GM19328 (cell line): ENCODE data around the gene CTNND2.

ENCODE experiments used
- ATAC-seq: cut with Tn5 transposase; IDR thresholded peaks from one replicate; pipeline ENCODE4 v1.9.1; 2021; ENCODE audit warnings: mild to moderate bottlenecking, moderate library complexity; ENCODE audit not compliant: unreplicated experiment

Gene CTNND2

DNA sequence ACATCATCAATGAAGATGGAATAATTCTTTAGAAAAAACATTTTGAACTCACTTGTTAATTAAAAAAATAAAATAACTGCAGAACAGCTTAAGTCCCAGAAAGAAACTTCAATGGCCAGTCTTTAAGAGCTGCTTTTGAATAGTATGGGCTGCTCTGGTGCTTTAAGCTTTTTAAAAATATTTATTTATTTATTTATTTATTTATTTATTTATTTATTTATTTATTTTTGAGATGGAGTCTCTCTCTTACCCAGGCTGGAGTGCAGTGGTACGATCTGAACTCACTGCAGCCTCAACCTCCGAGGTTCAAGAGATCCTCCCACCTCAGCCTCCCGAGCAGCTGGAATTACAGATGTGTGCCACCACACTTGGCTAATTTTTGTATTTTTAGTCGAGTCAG, 626.9 kb downstream of the CTNND2 start:
- no peak for ATAC-seq

DNA sequence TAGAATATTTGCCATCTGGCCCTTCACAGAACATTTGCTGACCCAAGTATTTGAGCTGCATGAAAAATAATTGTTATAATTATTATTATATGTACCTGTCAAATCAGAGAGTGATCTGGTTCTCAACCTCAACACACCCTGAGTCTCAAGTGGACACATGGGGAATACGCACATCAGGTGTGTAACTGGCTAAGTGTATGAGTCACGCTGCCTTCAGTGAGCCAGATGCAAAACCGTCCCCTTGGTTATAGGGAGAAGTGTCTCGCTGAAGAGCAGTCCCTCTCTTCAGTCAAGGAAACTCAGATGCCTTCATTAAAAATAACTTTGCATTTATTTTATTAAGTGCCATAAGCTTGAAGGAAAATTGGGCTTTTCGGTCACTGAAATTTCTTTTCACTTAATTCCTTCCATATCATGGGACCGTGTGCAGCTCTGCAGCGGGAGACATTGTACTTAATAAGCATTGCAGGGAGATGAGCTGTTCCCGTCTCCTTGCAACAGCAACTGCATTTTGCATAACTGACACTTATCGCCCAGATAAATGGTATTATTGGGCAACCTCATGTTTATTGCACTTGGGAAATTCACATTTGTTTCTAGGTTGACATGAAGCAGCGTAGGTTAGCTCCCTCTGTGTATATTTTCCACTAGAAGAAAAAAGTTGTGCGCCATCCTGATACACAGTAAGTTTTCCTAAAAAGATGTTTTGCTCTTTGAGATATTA, 630.9 kb downstream of the CTNND2 start:
- no peak for ATAC-seq

- ATAC-seq, result no peak
Measured at GRCh38 chr5:11269515-11269914, 634.7 kb downstream of the CTNND2 start.

DNA sequence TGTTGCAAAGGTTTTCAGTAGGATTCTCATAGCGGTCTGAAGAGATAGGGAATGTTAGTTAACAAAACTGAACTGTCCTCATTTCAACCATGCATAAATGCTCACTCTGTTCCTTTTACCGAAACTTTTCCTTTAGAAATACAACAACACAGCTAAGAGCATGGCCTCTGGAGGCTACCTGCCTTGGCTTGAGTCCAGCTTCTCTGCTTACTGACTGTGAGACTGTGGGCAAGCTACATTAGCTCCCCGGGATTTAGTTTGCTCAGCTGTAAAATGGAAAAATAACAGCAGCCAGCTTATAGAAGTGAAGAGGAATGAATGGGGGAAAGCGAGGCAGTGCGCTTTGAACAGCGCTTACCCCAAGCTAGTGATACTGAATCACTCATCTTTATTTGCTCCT, 635.4 kb downstream of the CTNND2 start:
- ATAC-seq, result no peak

DNA sequence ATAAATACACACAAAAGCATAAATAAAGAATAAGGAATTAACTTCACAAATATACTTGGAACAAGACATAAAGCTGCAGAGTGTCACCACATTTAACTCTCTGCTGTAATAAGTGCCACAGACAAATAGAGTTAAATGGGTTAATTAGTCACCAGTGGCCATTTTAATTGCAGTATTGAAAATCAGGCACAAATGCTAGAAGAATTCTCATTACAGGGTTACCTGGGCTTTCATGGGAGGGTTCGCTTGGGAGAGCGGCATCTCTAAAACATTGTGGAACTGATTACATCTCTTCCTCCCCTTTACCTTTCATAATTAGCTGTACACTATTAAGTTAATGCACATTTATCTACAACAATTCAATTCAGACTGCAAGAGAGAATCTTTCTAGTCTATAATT, 637.9 kb downstream of the CTNND2 start:
- no peak for ATAC-seq

GRCh38 chr5:11261241-11261640, 643.0 kb downstream of the CTNND2 start:
- no peak for ATAC-seq

- no peak for ATAC-seq
Measured at GRCh38 chr5:11258001-11258400, 646.2 kb downstream of the CTNND2 start.

DNA sequence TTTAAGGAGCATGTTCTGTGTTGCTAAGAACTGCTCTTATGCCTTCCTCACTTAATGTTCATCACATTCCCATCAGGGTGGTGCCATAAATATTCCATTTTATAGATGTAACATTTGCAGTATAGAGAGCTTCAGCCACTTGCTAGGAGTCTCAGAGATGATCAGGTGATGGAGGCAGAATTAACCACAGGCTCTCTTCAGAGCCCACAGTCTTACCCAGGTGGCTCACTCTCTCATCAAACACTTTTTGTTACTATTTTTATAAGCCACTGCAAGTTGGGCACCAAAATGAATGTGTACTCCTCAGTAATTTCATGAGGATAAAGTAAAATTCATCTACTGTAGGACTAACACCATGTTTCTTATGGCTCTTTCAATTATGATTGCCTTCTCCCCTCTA, 651.7 kb downstream of the CTNND2 start:
- ATAC-seq, result no peak

GRCh38 chr5:11252075-11252474, 652.2 kb downstream of the CTNND2 start:
- no peak for ATAC-seq

- ATAC-seq, result no peak
Measured at GRCh38 chr5:11251247-11251646, 653.0 kb downstream of the CTNND2 start.

DNA sequence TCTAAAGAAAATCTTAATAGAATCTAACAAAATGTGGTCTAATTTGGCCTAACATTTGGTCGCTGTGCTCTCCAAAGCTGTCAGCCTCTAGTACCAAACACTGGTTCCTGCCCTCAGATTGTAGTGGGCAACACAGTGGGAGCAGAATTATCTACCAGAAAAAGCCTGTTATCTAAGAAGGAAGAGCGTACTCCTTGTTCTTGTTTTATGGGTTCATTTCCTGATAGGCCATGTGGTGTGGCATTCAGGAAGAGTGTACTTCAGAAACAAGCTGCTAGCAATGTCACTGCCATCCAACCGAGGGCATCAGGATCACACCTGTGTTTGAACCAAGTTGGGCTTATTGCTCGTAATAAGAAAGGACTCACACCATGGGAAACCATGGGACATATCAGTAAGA, 655.3 kb downstream of the CTNND2 start:
- no peak for ATAC-seq

GRCh38 chr5:11247224-11247623, 657.0 kb downstream of the CTNND2 start:
- no peak for ATAC-seq

GRCh38 chr5:11240293-11241190, 663.7 kb downstream of the CTNND2 start:
- ATAC-seq, result no peak

- ATAC-seq, result no peak
Measured at GRCh38 chr5:11239261-11240015, 664.8 kb downstream of the CTNND2 start.

- ATAC-seq, result no peak
Measured at GRCh38 chr5:11234501-11234911, 669.7 kb downstream of the CTNND2 start.

GRCh38 chr5:11230890-11231289, 673.4 kb downstream of the CTNND2 start:
- no peak for ATAC-seq

DNA sequence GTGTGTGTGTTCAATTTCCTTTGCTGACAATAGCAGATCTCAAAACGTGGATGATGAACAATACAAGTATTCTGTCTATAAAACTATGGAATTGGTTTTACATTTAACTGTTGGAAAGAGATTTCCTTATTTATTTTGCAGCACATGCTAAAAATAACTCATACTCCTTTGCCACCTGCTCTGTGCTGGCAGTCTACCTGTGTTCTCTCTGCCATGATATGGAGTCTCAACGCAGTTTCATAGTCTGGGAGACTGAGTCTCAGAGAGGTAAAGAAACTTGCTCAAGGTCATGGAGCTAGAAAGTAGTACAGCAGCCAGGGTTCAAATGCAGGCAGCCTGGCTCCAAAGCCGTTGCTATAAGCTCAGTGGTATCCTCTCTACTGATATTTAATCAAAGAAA, 677.2 kb downstream of the CTNND2 start:
- ATAC-seq, result no peak

DNA sequence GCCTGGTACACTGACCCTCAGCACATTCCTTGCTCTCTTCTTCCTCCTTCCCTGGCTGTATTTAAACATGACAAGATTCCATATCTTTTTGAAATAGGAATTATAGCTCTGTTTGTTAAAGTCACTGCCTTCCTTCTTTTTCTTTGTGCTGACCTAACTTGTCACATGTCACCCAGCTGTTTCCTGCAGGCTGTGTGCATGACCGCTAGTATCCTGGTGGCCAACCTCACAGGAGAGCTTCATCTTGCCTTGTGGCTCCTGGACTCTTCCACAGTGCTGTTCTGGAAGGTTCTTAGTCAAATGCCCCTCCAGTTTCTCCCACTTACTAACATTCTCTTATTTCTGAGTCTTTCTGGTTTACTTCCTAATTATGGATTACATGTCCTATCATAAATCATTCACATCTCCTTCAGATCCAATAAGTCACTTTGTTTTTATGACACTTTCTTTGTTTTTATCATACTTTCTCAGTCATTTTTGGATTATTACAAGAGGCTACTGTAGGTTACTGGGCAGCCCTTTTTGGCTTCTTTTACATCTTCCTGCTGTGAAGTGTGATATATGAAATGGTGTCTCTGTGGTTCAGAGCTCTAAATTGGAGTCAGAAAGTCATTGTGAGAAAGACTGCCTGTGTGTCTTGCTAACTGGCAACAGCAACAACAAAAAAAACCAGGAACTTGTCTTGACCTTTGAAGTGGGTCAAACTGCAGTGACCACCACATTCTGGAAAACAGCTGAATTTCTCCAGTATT, 679.6 kb downstream of the CTNND2 start:
- no peak for ATAC-seq

DNA sequence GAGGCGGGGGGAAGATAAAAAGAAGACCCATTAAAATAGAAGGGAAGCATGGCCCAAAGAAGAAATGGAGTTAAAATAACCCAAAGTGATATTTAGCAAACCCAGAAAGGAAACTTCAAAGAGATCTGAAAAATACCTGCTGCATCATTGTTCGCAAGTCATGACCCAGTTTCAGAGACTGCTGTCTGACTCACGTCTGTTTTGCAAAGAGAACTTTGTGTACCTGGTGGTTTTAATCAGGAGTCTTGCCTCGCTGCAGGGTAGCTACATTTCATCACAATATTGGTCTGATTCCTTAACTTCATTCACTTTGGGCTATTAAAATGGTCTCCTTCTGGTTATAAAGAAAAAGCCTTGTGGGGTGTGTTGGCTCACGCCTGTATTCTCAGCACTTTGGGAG, 682.1 kb downstream of the CTNND2 start:
- ATAC-seq, result no peak

DNA sequence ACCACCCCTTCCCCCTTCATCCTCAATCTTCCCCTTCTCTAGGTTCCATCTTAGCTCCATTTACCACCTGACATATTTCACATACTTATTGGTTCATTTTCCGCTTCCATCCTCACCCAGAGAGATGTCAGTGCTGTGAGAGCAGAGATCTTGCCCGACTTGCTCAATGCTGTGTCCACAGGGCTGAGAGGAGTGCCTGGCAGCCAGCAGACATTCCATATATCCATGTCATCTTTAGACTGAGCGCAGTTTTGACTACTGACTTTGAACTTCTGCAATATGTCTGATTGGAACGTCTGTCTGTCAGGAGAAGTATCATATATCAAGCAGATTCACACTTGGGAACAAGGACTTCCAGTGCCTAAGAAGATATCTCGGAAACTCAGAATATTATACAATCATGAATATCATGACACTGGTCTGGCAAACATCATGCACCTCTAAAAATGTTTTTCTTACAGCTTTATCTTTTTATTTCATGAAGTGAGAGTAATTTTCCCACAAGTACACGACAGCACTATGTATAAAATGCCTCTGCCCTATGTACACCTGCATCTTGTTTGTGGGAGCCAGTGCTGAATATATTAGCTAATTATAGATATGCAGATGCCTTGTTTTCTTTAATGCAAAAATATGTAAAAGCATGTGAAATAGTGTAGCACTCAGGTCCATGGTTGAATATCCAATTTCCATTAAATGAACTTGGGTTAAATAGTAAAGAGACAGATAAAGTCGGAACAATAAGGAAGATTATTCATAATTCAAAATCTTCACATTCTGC, 689.2 kb downstream of the CTNND2 start:
- ATAC-seq, result no peak
